HepG2 (cell line): ENCODE measurements around the gene ADCY7.

Source experiments
- ETV5 ChIP-seq: IDR thresholded peaks from 2 replicates; pipeline ENCODE4 v1.6.1; 2018; ENCODE audit warnings: missing biosample characterization, missing genetic modification reagents, inconsistent platforms, borderline replicate concordance
- HNRNPH1 ChIP-seq: fragments of 200-400 bp; formaldehyde crosslinking; optimal IDR thresholded peaks from 2 replicates; pipeline ENCODE3; 2017; ENCODE audit warnings: mild to moderate bottlenecking, low read depth, low read length
- NR3C1 ChIP-seq: sonication (generic); formaldehyde crosslinking; IDR thresholded peaks from 2 replicates; pipeline ENCODE4 v1.4.0; 2020; ENCODE audit warnings: missing genetic modification reagents
- PCBP2 ChIP-seq: fragments of 200-400 bp; formaldehyde crosslinking; optimal IDR thresholded peaks from 2 replicates; pipeline ENCODE3; 2018; ENCODE audit warnings: low read length, low read depth; ENCODE audit not compliant: poor library complexity, severe bottlenecking
- PITX1 ChIP-seq: sonication (generic); formaldehyde crosslinking; IDR thresholded peaks from 2 replicates; pipeline ENCODE4 v1.5.1; 2020; ENCODE audit warnings: mild to moderate bottlenecking, missing genetic modification reagents
- POLR2A ChIP-seq, 2 experiments: IDR thresholded peaks; 2 replicates each; pipeline ENCODE4 v1.6.1; 2011; ENCODE audit warnings: low read depth in 2 of 2, low read length in 2 of 2, mild to moderate bottlenecking in 1 of 2, moderate library complexity in 1 of 2; ENCODE audit not compliant: insufficient read depth in 1 of 2
- SUZ12 ChIP-seq: fragments of 150-350 bp; IDR thresholded peaks from 2 replicates; pipeline ENCODE4 v1.6.1; 2014; ENCODE audit warnings: low read depth, low read length
- ZMYM2 ChIP-seq: sonication (generic); formaldehyde crosslinking; IDR thresholded peaks from 2 replicates; pipeline ENCODE4 v1.8.0; 2022; ENCODE audit warnings: mild to moderate bottlenecking, missing genetic modification reagents
- ZNF24 ChIP-seq: fragments of 450-650 bp; IDR thresholded peaks from 2 replicates; pipeline ENCODE4 v1.6.1; 2017; ENCODE audit warnings: antibody characterized with exemption, mild to moderate bottlenecking
- ZNF562 ChIP-seq: sonication (generic); formaldehyde crosslinking; IDR thresholded peaks from 2 replicates; pipeline ENCODE4 v1.8.0; 2022; ENCODE audit warnings: missing genetic modification reagents, borderline replicate concordance
- TF ChIP-seq, protein P1 (sequence below): sonication (generic); formaldehyde crosslinking; IDR thresholded peaks from 2 replicates; pipeline ENCODE4 v1.4.0; 2020; ENCODE audit warnings: missing genetic modification reagents
- TF ChIP-seq, protein P2 (sequence below): IDR thresholded peaks from 2 replicates; pipeline ENCODE4 v1.6.1; 2016
- TF ChIP-seq, protein P3 (sequence below): sonication (generic); formaldehyde crosslinking; IDR thresholded peaks from 2 replicates; pipeline ENCODE4 v1.4.0; 2020; ENCODE audit warnings: missing genetic modification reagents
- TF ChIP-seq, protein P4 (sequence below): sonication (generic); formaldehyde crosslinking; IDR thresholded peaks from 2 replicates; pipeline ENCODE4 v1.8.1; 2023; ENCODE audit warnings: missing genetic modification reagents, inconsistent platforms, borderline replicate concordance

DNA sequence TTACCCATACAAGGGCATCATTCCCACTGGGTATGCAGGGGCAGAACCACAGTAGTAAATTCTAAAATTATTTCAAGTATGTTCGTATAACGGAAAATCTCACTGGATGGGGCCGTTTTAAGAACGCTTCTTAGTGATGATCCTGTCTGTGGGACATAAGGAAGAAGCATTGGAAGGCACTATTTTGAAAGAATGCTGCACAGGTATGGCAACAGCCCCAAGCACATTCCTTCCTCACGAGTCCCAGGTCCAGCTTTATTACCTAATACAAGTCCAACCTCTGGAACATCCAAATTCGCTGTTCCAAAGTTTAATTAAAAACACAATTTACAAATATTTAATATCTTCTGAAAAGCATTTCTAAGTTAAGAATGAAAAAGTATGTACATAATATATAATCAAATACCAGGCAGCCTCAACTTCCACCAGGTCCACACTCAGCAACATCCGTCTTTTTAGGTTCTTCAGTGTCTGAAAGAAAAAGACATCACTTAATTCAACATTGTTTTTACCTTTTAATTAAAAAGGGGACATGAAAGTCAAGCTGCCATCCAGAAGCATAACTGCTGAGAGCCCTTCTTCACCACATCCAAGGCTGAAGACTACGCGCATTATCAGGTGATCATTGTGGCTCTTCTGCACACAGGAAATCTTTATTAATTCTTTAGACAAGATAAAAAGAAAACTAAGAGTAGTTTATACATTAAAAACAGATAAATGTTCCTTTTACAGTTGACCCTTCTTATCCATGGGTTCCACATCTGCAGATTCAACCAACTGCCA, 52.6 kb downstream of the ADCY7 start:
- TF ChIP-seq PITX1 (CRISPR knock-in tag), result no peak
- no peak for TF ChIP-seq POLR2A (IDR thresholded peaks at IDR 0.05; ENCODE audit: insufficient read depth in 1 of 2, low read depth in 2 of 2, low read length in 2 of 2)
- TF ChIP-seq NR3C1 (CRISPR knock-in tag), result no peak
- TF ChIP-seq ZNF562 (CRISPR knock-in tag), result no peak
- TF ChIP-seq SUZ12, result no peak
- TF ChIP-seq ZNF24, result no peak
- TF ChIP-seq, protein P1, sequence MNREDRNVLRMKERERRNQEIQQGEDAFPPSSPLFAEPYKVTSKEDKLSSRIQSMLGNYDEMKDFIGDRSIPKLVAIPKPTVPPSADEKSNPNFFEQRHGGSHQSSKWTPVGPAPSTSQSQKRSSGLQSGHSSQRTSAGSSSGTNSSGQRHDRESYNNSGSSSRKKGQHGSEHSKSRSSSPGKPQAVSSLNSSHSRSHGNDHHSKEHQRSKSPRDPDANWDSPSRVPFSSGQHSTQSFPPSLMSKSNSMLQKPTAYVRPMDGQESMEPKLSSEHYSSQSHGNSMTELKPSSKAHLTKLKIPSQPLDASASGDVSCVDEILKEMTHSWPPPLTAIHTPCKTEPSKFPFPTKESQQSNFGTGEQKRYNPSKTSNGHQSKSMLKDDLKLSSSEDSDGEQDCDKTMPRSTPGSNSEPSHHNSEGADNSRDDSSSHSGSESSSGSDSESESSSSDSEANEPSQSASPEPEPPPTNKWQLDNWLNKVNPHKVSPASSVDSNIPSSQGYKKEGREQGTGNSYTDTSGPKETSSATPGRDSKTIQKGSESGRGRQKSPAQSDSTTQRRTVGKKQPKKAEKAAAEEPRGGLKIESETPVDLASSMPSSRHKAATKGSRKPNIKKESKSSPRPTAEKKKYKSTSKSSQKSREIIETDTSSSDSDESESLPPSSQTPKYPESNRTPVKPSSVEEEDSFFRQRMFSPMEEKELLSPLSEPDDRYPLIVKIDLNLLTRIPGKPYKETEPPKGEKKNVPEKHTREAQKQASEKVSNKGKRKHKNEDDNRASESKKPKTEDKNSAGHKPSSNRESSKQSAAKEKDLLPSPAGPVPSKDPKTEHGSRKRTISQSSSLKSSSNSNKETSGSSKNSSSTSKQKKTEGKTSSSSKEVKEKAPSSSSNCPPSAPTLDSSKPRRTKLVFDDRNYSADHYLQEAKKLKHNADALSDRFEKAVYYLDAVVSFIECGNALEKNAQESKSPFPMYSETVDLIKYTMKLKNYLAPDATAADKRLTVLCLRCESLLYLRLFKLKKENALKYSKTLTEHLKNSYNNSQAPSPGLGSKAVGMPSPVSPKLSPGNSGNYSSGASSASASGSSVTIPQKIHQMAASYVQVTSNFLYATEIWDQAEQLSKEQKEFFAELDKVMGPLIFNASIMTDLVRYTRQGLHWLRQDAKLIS (CRISPR knock-in tag), result no peak
- no peak for TF ChIP-seq ZMYM2
- TF ChIP-seq PCBP2, result no peak
- TF ChIP-seq ETV5 (CRISPR knock-in tag), result no peak
- TF ChIP-seq, protein P2, sequence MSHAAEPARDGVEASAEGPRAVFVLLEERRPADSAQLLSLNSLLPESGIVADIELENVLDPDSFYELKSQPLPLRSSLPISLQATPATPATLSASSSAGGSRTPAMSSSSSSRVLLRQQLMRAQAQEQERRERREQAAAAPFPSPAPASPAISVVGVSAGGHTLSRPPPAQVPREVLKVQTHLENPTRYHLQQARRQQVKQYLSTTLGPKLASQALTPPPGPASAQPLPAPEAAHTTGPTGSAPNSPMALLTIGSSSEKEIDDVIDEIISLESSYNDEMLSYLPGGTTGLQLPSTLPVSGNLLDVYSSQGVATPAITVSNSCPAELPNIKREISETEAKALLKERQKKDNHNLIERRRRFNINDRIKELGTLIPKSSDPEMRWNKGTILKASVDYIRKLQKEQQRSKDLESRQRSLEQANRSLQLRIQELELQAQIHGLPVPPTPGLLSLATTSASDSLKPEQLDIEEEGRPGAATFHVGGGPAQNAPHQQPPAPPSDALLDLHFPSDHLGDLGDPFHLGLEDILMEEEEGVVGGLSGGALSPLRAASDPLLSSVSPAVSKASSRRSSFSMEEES (CRISPR knock-in tag), result no peak
- no peak for TF ChIP-seq HNRNPH1
- TF ChIP-seq, protein P3, sequence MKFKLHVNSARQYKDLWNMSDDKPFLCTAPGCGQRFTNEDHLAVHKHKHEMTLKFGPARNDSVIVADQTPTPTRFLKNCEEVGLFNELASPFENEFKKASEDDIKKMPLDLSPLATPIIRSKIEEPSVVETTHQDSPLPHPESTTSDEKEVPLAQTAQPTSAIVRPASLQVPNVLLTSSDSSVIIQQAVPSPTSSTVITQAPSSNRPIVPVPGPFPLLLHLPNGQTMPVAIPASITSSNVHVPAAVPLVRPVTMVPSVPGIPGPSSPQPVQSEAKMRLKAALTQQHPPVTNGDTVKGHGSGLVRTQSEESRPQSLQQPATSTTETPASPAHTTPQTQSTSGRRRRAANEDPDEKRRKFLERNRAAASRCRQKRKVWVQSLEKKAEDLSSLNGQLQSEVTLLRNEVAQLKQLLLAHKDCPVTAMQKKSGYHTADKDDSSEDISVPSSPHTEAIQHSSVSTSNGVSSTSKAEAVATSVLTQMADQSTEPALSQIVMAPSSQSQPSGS, result no peak
- TF ChIP-seq, protein P4, sequence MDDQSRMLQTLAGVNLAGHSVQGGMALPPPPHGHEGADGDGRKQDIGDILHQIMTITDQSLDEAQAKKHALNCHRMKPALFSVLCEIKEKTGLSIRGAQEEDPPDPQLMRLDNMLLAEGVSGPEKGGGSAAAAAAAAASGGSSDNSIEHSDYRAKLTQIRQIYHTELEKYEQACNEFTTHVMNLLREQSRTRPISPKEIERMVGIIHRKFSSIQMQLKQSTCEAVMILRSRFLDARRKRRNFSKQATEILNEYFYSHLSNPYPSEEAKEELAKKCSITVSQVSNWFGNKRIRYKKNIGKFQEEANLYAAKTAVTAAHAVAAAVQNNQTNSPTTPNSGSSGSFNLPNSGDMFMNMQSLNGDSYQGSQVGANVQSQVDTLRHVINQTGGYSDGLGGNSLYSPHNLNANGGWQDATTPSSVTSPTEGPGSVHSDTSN (CRISPR knock-in tag), result no peak
